ENCODE measurements around the gene MCM3.
A peak's percentile ranks its signal among the peaks of the same experiment; 100 is the strongest.

Gene MCM3

DNA sequence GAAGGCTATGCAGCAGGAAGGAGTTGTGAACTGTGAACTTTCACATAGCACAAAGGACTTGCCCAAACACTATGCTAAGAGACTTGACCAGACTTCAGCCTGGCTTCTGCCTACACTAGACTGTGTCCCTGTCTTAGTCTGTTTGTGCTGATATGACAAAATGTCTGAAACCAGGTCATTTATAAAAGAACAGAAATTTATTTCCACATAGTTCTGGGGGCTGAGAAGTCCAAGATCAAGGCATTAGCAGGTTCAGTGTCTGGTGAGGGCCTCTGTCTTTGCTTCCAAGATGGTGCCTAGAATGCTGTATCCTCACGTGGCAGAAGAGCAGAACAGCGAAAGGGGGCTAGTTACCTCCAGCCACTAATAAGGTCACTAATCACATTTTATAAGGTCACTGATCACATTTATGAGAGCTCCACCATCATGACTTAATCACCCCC is 16.0 kb upstream of the MCM3 start:
- DNase-seq = no peak

DNA sequence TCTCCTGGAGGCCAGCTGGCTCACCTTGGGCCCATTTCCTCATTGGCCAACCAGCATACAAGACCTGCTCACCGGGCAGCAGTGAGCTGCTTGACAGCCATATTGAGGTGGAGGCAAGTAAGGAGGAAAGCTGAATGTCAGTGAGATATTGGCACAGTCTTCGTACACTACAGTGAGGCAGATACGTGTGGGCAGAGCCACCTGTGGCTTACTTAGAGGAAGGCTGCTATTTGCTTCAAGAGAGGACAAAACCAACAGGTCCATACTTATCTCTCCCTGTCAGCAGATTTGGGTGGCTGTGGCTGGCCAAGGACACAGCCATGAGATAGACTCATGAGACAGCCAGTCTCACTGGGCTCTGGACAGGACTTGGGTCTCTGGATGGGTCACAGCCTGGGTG is 15.1 kb upstream of the MCM3 start:
- no peak for DNase-seq

GRCh38 chr6:52297433-52297832 is 12.9 kb upstream of the MCM3 start:
- no peak for DNase-seq

GRCh38 chr6:52293067-52293466 is 8.5 kb upstream of the MCM3 start:
- DNase-seq = no peak

DNA sequence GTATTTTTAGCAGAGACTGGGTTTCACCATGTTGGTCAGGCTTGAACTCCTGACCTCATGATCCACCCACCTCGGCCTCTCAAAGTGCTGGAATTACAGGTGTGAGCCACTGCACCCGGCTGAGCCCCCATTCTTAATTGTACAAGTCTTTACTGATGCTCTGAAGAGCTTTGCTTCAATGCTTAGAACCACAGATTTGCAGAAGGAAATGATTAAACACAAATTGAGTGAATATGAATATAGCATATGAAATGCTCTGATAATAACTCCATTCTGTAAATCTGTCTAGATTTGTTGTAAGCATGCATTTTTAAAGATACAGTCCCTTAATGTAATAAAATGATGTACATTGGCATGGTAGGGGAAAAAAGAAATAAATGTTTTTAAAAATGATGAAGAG is 4.3 kb upstream of the MCM3 start:
- no peak for DNase-seq

DNA sequence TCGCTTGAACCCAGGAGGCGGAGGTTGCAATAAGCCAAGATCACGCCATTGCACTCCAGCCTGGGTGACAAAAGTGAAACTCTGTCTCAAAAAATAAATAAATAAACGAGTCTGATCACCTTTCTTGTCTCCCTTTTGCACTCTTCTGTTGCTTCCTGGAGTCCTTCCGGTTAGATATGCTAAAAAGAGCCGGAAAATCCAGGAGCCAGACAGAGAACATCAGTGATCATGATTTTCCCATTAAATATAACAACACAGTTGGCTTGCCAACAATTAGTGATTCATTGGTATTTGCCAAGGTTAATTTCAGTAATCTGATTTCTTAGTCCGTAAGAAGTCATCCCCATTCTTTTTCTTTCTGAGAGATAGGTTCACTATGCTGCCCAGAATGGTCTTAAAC is 3.7 kb upstream of the MCM3 start:
- DNase-seq = no peak

- DNase-seq = peak; percentile 53
Measured at GRCh38 chr6:52286798-52287432, 2.4 kb upstream of the MCM3 start.

DNA sequence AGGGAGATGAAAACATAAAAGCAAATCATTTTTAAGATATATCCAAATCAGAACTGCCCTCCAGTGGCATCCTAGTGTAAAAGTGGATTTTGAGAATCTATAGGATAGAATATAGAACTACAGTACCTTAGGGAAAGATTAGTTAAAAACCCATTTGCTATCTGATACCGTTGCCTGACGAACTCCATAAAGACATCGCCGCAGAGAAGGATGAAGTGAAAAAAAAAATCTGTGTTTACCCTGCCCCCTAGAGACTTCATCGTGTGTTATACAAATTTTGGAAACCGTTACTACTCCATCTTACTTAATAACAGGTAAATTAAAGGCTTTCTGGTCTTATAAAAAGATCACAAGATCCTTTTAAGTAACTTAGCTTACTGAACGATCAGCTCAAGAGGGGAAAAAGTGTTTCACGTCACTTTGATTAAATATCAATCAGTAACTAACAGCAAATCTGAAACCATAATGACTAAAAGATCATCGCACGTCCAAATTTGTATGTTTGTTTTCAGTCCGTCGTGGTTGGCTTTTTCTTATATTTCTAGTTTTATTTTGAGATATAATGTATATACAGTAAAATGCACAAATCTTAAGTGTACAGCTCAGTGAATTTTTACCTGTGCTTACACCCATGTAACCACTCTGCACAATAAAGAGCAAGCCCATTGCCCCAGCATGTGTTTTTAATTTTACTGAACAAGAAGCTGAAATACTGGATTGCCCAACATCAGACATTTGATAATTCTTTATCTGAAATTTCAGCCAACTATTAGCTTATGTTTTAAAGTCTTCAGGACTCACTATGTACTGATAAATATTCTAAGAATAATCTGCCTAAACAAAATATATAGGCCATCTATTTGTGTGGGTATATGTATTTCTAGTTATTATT is 881 bp upstream of the MCM3 start:
- no peak for DNase-seq

DNA sequence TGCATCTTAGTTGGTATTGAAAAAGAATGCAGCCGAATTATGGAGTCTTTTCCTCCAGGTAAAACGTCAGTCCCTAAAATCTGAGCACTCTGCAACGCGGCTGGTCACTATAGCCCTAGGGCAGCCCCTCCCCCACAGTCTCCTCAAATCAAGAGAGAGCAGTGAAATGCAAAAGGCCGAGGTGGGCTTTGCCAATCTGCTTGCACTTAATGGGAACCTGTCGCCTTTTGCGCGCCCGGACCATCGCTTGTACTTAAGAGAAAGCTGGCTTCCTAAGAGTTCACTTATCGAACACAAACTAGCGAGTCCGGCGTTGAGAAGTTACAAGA is 447 bp downstream of the MCM3 start:
- no peak for DNase-seq

DNA sequence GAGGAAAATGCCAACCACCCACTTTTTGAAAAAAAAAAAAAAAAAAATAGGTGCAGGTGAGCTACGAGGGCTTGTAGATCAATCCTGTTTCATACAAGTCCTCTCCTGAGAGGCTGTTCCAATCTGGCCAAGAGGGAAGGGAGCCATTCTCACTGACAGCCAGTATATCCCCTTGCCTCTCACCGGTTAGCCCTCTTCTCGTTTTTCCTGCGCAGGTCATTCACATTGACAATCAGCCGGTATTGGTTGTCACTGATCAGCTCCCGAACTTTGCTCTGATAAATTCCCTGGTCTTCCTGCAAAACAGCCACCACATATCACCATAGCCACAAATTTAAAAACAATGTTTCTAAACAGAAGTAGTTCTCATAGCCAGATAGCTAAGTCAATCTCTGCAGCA is 1.4 kb downstream of the MCM3 start:
- no peak for DNase-seq

DNA sequence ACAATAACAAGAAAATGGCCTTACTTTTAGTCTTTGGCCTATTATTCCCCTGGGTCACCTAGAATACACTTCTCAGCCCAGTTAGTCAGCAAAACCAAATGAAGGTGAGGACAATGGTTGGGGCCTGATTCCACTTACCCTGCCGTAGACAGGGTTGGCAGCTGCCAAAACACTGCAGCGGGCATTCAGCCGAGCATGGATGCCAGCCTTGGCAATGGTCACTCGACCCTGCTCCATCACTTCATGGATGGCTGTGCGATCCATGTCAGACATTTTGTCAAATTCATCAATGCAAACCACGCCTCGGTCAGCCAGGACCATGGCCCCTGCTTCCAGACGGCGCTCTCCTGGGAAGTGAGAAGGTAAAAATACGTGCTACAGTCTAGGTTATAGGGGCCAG is 8.4 kb downstream of the MCM3 start:
- no peak for DNase-seq

DNA sequence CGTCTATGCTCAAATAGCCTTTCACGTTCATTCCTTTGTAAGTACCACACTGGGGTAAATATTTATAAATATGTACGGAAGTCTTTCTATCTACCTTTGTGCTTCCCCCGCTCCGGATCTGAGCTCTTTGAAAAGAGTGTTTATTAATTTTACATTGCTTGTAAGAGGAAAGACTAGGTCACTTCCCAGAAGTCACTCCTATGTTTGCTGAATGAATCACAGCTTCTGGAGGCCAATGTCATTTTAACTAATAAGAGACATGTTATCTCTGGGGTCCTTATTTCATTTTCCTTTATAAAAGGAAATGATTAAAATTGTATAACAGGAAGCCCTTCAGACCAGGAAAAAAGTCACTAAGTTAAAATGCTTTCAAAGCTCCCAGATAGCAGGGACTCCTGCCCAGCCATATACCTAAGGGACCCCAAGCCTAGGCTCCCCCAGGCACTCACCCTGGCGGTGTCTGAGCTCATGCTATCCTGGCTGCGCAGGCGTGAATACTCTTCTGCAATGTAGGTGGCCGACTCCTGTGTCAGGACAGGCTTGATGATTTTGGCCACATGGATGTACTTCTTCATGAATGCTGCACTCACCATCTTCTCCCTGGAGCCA is 12.6 kb downstream of the MCM3 start:
- no peak for DNase-seq

DNA sequence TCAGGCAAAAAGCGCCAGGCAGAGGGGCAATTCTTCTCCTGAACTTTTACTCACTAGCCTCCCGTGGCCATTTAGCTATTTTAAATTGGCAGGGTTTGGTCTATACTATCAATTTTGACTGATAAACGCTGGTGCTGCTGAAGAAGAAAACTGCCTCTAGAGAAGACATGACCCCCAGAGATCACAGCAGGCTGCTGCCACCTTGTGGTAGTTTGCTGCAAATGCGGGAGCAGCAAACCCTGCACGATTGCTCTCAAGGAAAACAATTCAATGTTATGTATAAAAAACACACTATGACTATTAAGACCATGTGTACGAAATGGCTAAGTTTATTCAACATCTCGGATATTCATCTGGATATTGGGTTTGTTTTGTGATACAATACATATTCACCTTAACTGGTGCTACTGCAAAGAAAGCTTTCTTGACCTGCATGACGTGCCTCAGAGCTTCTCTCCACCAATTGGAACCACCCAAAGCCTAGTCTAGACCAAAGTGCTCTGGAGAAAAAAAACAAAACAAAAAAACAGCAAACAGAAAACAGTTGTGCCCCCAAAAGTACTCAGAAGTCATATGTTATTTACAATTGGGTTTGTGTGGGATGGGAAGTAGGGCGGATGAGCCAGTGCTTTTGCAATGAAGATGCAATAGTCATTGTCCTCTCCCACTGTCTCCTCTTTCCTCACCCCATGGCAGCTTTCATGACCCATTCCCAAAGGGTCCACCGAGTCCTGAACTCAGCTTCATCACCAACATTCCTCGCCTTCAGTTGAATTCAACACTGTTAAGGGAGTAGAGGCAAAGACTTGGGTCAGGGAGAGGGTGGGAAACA is 20.6 kb downstream of the MCM3 start:
- DNase-seq = no peak

DNA sequence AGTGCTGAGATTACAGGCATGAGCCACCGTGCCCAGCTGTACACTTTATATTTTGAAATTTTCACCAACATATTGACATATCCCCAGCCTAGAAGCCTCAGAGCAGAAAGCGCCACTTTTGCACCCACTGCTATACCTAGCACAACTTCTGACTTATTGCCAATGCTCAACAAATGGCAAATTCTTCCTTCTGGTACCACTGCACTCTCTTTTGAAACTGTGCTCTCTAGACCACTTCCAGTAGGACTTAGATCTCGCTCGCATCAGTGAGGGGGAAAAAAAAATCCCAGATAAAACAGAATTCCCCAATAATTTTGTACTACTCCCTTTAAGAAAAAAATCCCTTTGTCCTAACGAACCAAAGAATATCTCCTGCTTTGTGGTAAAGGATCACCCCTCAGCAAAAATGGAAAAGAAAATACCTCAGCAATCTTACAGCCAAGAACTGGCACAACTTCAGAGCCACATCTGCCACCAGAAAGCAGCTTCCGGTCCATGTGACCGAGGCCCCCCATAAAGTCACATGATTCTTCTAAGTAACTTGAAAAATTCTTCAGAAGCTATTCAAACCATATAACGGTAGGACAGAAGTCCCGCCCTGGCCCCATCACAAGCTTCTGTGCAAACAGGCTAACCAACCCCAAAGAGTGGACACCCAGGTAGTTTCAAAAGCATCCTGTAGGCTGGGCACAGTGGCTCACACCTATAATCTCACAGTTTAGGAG is 21.8 kb downstream of the MCM3 start:
- DNase-seq = no peak

DNA sequence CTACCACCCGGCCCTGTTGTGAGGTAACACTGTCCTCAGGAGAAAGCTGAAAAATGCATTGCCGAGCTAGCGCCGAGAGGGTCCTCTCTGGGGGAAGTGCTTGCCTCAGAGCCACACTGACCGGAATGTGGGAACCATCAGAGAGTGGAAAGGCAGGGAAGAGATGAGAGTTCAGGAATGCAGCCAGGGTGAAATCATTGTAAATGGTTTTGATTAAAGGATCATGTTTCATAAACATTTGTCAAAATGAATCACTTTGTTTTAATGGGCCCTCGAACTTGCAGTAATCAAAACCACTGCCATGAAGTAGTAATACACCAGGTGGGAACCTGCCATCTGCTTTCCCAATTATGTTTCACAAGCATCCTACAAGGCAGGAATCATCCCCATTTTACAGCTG is 23.3 kb downstream of the MCM3 start:
- no peak for DNase-seq

- no peak for DNase-seq
Measured at GRCh38 chr6:52260634-52261033, 23.9 kb downstream of the MCM3 start.

DNA sequence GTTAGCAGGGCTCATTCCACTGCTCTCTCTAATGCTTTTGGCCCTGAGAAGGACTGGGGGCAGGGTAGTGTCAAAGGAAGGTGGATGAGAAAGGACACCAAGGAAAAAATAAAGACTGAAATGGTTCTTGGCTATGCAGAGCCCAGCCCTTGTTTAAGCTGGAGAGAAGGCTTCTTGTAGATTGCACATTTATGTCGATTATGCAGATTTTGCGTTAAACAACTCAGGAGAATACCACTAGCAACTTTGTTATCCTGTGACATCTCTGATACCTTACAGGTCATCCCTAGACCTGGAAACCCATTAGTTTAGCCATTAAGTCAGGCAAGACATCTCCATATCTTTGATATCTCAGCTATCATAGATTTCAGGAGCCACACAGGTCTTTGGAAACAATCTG is 29.1 kb downstream of the MCM3 start:
- no peak for DNase-seq

- DNase-seq = no peak
Measured at GRCh38 chr6:52254731-52255378, 29.7 kb downstream of the MCM3 start.

GRCh38 chr6:52253494-52253893 is 31.0 kb downstream of the MCM3 start:
- no peak for DNase-seq

DNA sequence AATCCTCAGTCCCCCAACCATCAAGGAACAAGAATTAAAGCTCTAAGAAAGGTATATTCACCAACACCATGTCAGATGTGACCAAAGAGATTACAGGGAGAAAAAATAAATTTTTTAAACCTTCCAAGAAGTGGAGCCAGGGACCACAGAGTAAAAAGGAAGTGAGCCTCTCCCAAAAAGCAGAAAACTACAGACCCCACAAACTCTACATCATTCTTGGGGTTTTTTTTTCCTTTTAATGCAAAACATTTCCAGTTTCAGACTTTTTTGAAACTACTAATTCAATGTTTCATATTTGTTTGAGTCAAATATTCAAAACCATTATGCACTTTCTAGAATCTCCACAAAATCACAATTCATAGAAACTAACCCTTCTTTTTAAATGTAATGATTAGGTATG is 33.4 kb downstream of the MCM3 start:
- no peak for DNase-seq

GRCh38 chr6:52249078-52249477 is 35.5 kb downstream of the MCM3 start:
- no peak for DNase-seq

DNA sequence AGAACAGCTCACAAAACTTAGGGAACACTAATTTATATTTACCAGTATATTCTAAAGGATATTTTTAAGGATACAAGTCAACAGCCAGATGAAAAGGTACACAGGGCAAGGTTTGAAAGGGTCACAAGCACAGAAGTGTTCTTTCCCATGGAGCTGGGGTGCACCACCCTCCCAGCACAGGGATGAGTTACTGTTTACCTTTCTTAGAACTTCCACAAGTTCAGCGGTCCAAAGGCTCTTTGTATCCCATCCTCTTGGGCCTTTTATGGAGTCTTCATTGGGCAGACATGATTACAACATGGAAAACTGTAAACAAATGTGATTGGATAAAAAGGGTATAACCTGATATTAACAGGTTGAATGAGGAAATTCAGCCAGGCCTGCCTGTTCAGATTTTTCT is 39.1 kb downstream of the MCM3 start:
- DNase-seq = no peak
